AG10803 (cell line): Measurements from ENCODE around the gene TNFRSF19.

Experiments
- DNase-seq: peaks from one replicate; pipeline ENCODE4 v3.0.0; 2010; ENCODE audit warnings: low read depth
- H3K4me3 ChIP-seq: 2 replicates; pipeline ENCODE4 v1.5.1; 2011; ENCODE audit warnings: mild to moderate bottlenecking, low read length, control low read depth
- CTCF ChIP-seq: conservative IDR thresholded peaks from 2 replicates; pipeline ENCODE4 v1.5.1; 2011; ENCODE audit warnings: mild to moderate bottlenecking, low read length, control low read depth, inconsistent platforms

TNFRSF19 gene

GRCh38 chr13:23612731-23613130 lies 42.5 kb downstream of the TNFRSF19 start:
- no peak for DNase-seq
- TF ChIP-seq CTCF = no peak
- H3K4me3 ChIP-seq = no peak overlapping the region

- no peak for TF ChIP-seq CTCF
- no peak for DNase-seq
- H3K4me3 ChIP-seq = no peak overlapping the region
Observed at GRCh38 chr13:23613596-23613995, 43.4 kb downstream of the TNFRSF19 start.

GRCh38 chr13:23615395-23616081 lies 45.3 kb downstream of the TNFRSF19 start:
- DNase-seq = no peak
- H3K4me3 ChIP-seq = no peak overlapping the region
- no peak for TF ChIP-seq CTCF

GRCh38 chr13:23616228-23616627 lies 46.0 kb downstream of the TNFRSF19 start:
- no peak overlapping the region for H3K4me3 ChIP-seq
- no peak for TF ChIP-seq CTCF
- no peak for DNase-seq

- DNase-seq = peak; percentile 70
- H3K4me3 ChIP-seq = no peak overlapping the region
- no peak for TF ChIP-seq CTCF
Observed at GRCh38 chr13:23617551-23618024, 47.4 kb downstream of the TNFRSF19 start.

- no peak overlapping the region for H3K4me3 ChIP-seq
- no peak for TF ChIP-seq CTCF
Observed at GRCh38 chr13:23618341-23618740, 48.1 kb downstream of the TNFRSF19 start.

GRCh38 chr13:23619068-23619855 lies 49.0 kb downstream of the TNFRSF19 start:
- no peak for DNase-seq
- no peak for TF ChIP-seq CTCF
- no peak overlapping the region for H3K4me3 ChIP-seq

More at GRCh38 chr13:23618341-23618740, 48.1 kb downstream of the TNFRSF19 start:
- peak; percentile 94 for DNase-seq
